CD1c-positive myeloid dendritic cell (primary cell): ENCODE data around the gene THPO.

ENCODE experiments used
- DNase-seq: peaks from one replicate; pipeline ENCODE4 v3.0.0-alpha.2; 2016; ENCODE audit errors: extremely low spot score

THPO gene

GRCh38 chr3:184362668-184363546 lies 15.1 kb downstream of the THPO start:
- peak; percentile 98 for DNase-seq

GRCh38 chr3:184361932-184362667 lies 15.9 kb downstream of the THPO start:
- DNase-seq: peak; percentile 69

GRCh38 chr3:184361532-184361931 lies 16.5 kb downstream of the THPO start, which contains the start of the genes CLCN2 and POLR2H:
TSS of gene CLCN2 (minus strand) at chr3:184361605. CDS start at chr3:184361479, 126 bp downstream.
TSS of gene POLR2H (plus strand) at chr3:184361710. CDS start at chr3:184363493, 1,783 bp downstream.
- peak; percentile 62 for DNase-seq

GRCh38 chr3:184360929-184361531 lies 17.0 kb downstream of the THPO start:
- no peak for DNase-seq

GRCh38 chr3:184360070-184360928 lies 17.7 kb downstream of the THPO start:
- DNase-seq: no peak

- DNase-seq: no peak
These were observed 18.4 kb downstream of the THPO start for GRCh38 chr3:184359610-184360009.

GRCh38 chr3:184358921-184359350 lies 19.1 kb downstream of the THPO start:
- DNase-seq: no peak

GRCh38 chr3:184358124-184358767 lies 19.8 kb downstream of the THPO start:
- DNase-seq: no peak

GRCh38 chr3:184357248-184358123 lies 20.5 kb downstream of the THPO start:
- DNase-seq: no peak

GRCh38 chr3:184355261-184356040 lies 22.6 kb downstream of the THPO start:
- DNase-seq: no peak

GRCh38 chr3:184354754-184355153 lies 23.3 kb downstream of the THPO start:
- DNase-seq: no peak

GRCh38 chr3:184354121-184354728 lies 23.8 kb downstream of the THPO start:
- DNase-seq: peak; percentile 41

GRCh38 chr3:184353546-184353941 lies 24.5 kb downstream of the THPO start:
- DNase-seq: no peak

GRCh38 chr3:184352897-184353545 lies 25.0 kb downstream of the THPO start:
- DNase-seq: no peak

GRCh38 chr3:184352149-184352785 lies 25.7 kb downstream of the THPO start:
- DNase-seq: no peak

GRCh38 chr3:184351511-184352148 lies 26.4 kb downstream of the THPO start:
- DNase-seq: no peak

- no peak for DNase-seq
These were observed 27.4 kb downstream of the THPO start for GRCh38 chr3:184350618-184351017.
